Measurements from ENCODE around the gene MRPL42. TPM values are rescaled to one million over a fixed set of nuclear protein-coding genes. Genes with fewer than 3 reads are reported as not detected.
"Not testable (repeated sequence)": the region's sequence is repeated elsewhere in the genome, so short reads cannot be mapped to it uniquely, and the experiment has no call there.

MRPL42 gene
- 82.2 TPM for total RNA-seq

DNA sequence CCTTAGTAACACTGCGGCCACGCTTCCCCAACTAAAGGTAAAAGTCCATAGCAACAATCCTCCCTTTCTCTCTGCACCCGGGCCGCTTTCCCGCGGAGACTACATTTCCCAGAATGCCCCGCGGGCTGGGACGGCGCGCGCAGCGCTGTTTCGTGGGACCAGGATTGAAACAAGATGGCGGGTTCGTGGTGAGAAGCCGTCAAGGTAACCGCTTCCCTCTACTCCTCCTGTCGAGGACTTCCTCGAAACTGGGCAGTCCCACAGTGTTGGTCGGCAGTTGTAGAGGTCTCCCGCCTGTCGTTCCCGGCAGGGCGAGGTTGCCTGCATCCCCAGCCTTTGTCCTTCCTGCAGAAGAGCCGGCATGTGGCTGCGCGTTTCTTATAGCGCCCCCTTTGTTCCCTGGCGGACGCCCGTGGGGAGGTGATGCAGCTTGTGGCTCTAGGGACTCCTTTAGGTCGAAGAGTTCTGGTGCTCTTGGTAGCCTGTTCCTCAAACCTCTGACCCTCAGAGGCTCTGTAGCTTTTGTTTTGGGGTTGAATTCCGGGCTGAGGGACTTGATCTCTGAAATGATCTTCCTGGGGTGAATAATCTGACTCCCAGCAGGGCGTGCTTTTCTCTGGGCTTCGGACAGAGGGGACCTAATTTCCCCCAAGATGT, at the start of gene MRPL42:
TSS of gene MRPL42 (plus strand) at position 164 of the 657 bp plus-strand sequence. CDS start 1,772 bp downstream, outside the sequence.
- DNase-seq, result peak; percentile 80

- no peak for DNase-seq
Observed at GRCh38 chr12:93417967-93418480, 49.3 kb upstream of the MRPL42 start.

DNA sequence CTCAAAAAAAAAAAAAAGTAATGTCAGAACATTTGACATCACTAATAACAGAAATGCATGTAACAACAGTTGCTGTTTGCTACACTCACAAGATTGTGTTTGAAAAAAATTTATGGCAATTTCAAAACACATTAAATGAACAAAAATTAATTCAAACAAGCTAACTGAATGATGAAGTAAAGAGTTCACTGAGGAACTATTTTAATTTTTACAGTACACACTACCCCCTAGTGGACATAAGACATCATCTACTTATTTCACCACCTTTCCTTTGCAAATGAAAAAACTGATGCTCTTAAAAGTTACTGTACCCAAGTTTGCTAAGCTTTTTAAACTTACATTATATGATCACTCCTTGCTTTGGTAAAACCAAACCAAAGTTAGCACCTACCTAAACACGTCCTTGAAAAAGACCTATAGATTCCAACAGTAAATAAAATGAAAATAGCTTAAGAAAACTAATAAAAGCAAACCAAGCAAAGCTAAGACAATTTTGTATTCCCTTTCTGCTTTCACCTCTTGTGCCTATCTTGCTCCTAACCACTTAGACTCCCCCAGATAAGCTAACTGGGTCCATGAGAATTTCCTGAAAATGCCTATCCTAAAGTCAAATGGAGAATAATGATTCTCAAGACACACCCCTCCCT, 47.8 kb upstream of the MRPL42 start:
- no peak for DNase-seq

DNA sequence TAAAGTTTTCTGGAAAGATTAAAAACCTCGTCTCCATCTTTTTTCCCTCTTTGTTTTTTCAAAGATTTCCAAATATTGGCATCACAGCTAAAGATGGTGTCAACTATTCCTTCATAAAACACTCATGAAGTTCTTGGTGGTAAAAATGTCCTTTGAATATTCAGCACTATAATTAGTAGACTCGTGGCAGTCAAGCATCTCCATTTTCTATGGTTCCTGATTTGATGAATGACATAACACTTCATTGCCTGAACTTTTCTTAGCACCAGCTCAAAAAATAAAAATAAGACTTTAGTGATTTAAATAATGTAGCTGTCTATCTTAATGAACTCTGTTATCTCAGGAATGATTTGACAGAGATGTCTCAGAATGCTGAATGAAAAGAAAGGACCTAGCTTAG, 45.3 kb upstream of the MRPL42 start:
- DNase-seq, result no peak

DNA sequence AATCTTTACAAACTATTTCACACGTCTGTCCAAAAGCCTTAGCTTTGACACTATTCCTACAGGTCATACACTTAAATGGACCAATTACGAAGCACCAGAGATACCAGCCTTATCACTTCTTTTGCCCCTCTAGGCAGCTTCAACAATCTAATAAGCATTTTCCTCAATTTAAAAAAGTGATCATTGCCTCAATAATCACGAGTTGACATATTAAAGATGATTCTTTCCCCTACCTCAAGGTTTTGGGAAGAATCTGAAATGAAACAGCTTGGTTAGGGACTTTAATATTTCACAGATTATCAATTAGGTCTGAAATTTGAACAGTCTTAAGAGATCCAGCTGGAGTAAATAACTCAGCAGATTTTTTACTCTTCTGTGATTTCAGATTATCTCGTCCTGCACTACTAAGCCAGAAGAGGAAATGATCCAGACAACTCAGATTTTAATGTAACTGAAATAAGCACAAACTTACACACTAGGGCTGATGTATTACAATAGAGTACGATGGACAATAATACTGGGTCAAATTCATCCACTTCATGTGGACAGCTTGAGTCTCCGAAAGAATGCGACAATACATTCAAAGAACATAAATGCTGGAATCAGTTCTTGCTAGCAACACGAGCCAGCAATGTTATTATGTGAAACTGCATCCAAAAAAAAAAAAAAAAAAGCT, 41.4 kb upstream of the MRPL42 start:
- DNase-seq, result no peak

DNA sequence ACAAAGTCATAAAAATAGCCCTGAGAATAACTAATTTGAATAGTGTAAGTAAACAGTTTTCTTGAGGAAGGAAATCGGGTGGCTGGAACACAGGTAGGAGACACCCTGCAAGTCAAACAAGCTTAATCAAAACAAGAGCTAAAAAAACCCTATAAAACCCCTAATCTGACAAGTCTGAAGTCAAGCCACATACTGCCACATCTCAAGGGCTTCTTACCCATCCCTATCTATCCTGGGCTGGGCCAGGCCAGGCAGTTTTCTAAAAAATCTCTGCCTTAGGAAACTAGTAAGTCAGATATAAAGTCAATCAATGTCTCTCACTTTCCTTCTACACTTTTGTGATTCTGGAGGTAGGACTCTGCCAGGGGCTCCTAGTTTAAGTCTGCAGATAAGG, 40.9 kb upstream of the MRPL42 start:
- DNase-seq, result no peak

DNA sequence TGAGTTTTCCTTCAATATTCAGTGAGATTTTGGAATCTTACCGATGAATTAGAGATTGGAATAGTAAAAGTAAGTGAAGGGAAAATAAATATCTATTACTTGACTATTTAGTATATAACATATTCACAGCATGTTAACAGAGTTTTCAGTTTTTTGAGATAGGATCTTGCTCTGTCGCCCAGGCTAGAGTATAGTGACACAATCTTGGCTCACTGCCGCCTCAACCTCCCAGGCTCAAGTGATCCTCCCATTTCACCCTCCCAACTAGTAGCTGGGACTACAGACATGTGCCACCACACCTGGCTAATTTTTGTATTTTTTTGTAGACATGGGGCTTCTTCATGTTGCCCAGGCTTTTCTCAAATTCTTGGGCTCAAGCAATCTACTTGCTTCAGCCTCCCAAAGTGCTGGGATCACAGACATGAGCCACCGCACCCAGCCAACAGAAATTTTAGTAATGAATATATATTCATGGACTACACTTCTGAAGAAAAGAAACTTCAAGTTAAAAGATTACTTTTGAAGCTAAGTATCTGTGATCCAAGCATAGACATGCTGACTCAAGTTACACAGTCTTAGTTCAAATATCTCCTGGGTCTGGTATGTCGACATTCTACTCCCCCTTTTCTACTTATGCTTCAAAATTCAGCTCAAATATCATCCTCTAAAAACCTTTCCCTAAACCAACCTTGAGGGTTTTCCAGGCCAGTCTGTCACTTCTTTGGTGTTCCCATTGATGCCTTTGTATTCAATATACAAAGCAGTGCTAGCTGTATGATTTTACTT, 39.3 kb upstream of the MRPL42 start:
- DNase-seq, result no peak

GRCh38 chr12:93429448-93429847, 37.9 kb upstream of the MRPL42 start:
- DNase-seq, result no peak

GRCh38 chr12:93429852-93430251, 37.5 kb upstream of the MRPL42 start:
- DNase-seq, result no peak

GRCh38 chr12:93430280-93430679, 37.0 kb upstream of the MRPL42 start:
- DNase-seq, result no peak

DNA sequence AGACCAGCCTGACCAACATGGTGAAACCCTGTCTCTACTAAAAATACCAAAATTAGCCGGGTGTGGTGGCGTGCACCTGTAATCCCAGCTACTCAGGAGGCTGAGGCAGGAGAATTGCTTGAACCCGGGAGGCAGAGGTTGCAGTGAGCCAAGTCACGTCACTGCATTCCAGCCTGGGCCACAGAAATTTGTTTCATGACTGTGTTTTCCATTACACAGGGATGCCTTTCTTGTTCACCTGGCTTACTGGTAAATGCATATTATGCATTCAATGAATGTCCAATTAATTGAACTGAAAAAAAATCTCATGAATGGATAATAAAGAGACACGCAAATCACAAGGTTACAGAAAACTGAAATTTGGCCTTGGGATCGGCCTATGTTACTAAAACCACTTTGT, 35.3 kb upstream of the MRPL42 start:
- DNase-seq, result not testable (repeated sequence)

DNA sequence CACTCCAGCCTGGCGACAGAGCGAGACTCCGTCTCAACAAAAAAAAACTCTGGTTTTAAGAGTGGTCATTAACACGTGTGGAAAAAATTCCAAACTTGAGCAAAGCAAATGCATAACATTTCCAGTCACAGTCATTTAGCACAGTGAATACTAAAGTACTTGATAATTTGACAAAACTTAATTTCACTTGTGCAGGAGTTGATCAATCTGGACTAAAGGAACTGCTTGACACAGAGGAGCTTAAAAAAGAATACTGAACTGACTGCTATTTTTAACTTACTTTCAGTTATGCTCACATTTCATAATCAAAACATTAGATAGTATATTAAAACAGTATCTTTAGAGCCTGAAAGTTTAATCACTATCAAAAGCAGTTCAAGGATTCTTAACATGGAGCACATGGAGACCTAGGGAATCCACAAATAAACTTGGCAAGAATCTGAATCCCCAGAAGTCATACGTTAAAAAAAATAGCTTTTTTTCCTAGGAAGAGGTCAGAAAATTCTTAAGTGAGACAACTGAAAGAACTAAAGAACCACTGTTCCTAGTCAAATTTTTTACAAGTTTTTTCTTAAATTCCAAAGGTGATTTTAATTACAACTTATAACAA, 33.0 kb upstream of the MRPL42 start:
- no peak for DNase-seq

DNA sequence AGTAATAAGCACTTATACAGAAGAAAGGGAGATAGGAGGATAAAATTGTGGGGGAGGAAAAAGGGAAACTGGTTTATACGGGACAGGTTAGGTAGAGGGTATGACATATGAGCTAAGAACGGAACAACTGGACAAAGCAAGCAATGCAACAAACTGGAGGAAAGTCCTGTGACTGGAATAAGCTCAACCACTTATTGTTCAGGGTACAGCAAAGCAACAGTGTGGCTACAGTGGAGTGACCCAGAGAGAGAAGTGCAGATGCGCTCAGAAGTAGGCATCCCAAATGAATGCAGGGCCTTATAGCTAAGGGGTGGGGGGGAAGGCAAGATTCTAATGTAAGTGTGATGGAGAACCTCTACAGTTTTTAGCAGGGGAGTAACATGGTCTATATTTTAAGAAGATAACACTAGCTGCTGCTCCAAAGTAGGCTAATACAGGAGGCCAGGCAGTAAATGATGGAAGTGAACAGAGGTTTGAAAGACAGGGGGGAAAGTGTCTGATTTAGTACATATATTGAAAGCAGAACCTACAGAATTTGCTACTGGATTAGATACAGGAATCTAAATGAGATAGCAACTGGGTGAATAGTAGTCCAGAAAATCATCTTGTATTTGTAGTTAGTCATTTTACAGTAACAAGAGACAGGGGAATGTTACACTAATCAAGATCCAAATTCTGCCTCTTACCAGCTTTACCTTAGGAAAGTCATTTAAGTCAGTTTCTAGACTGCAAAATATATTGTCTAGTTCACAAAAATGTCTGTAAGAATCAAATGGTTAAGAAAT, 28.9 kb upstream of the MRPL42 start:
- DNase-seq, result no peak

GRCh38 chr12:93440043-93440835, 27.1 kb upstream of the MRPL42 start:
- DNase-seq, result no peak

- no peak for DNase-seq
Observed at GRCh38 chr12:93441081-93441616, 26.2 kb upstream of the MRPL42 start.

GRCh38 chr12:93441617-93442410, 25.5 kb upstream of the MRPL42 start, which contains the start of gene UBE2N:
TSS of gene UBE2N (minus strand) at chr12:93441947. CDS start at chr12:93441884, 63 bp downstream.
- DNase-seq, result peak; percentile 98

GRCh38 chr12:93442411-93443340, 24.6 kb upstream of the MRPL42 start:
- DNase-seq, result no peak

GRCh38 chr12:93443576-93443975, 23.7 kb upstream of the MRPL42 start:
- no peak for DNase-seq
